Measurements from ENCODE around the gene ZNF428. TPM values are rescaled to one million over a fixed set of nuclear protein-coding genes. Genes with fewer than 3 reads are reported as not detected.
"Not testable (repeated sequence)": the region's sequence is repeated elsewhere in the genome, so short reads cannot be mapped to it uniquely, and the experiment has no call there.

Gene ZNF428
- total RNA-seq, 2 donors from 2014 or later = 17.2 to 25.6 TPM

GRCh38 chr19:43651758-43652545 is 32.5 kb upstream of the ZNF428 start:
- Mint-ChIP-seq H3K4me3 (no peak overlapping the region), H3K27me3 (ENCODE audit: low read depth) (no peaks in the 10 kb centered on the region), H3K4me1 (ENCODE audit: low read depth) (no peaks in the 10 kb centered on the region), H3K9me3 (no peaks in the 10 kb centered on the region), H3K36me3 (ENCODE audit: insufficient read depth in 2 of 2) (peaks cover 0 to 5% of the 10 kb centered on the region in 2 donors), H3K27ac (no peak overlapping the region)
- ATAC-seq (replicated peaks in 1 of 2) (peak in 1 of 2 donors; percentile 34), DNase-seq (peak; percentile 37 to 39)

- H3K27me3 Mint-ChIP-seq (ENCODE audit: low read depth); H3K36me3 Mint-ChIP-seq (ENCODE audit: insufficient read depth in 2 of 2); DNase-seq; H3K4me3 Mint-ChIP-seq; H3K9me3 Mint-ChIP-seq; H3K27ac Mint-ChIP-seq; ATAC-seq (replicated peaks in 1 of 2); H3K4me1 Mint-ChIP-seq (ENCODE audit: low read depth): not testable (repeated sequence)
These were observed 30.8 kb upstream of the ZNF428 start for GRCh38 chr19:43650276-43650675.

GRCh38 chr19:43649514-43649913 is 30.1 kb upstream of the ZNF428 start:
- Mint-ChIP-seq H3K36me3 (ENCODE audit: insufficient read depth in 2 of 2) (peaks cover 0 to 2% of the 10 kb centered on the region in 2 donors), H3K4me1 (ENCODE audit: low read depth) (no peaks in the 10 kb centered on the region), H3K27me3 (ENCODE audit: low read depth) (no peaks in the 10 kb centered on the region), H3K27ac (no peak overlapping the region), H3K9me3 (no peaks in the 10 kb centered on the region), H3K4me3 (no peak overlapping the region)
- DNase-seq = no peak
- ATAC-seq (replicated peaks in 1 of 2) = no peak

- ATAC-seq (replicated peaks in 1 of 2) (no peak), DNase-seq (no peak)
- no peaks in the 10 kb centered on the region for H3K27me3 Mint-ChIP-seq (ENCODE audit: low read depth)
- H3K36me3 Mint-ChIP-seq (ENCODE audit: insufficient read depth in 2 of 2) = peaks cover 0 to 2% of the 10 kb centered on the region in 2 donors
- no peak overlapping the region for H3K27ac Mint-ChIP-seq
- no peaks in the 10 kb centered on the region for H3K9me3 Mint-ChIP-seq
- no peaks in the 10 kb centered on the region for H3K4me1 Mint-ChIP-seq (ENCODE audit: low read depth)
- no peak overlapping the region for H3K4me3 Mint-ChIP-seq
These were observed 29.2 kb upstream of the ZNF428 start for GRCh38 chr19:43648633-43649032.

- DNase-seq (no peak), ATAC-seq (replicated peaks in 1 of 2) (no peak)
- H3K9me3 Mint-ChIP-seq = no peaks in the 10 kb centered on the region
- H3K27ac Mint-ChIP-seq = no peak overlapping the region
- H3K4me3 Mint-ChIP-seq = no peak overlapping the region
- H3K36me3 Mint-ChIP-seq (ENCODE audit: insufficient read depth in 2 of 2) = peaks cover 2 to 4% of the 10 kb centered on the region in 2 donors
- H3K27me3 Mint-ChIP-seq (ENCODE audit: low read depth) = peaks cover 22% of the 10 kb centered on the region
- H3K4me1 Mint-ChIP-seq (ENCODE audit: low read depth) = peaks cover 8% of the 10 kb centered on the region
These were observed 24.8 kb upstream of the ZNF428 start for GRCh38 chr19:43644181-43644580.

- H3K27ac Mint-ChIP-seq = no peak overlapping the region
- peaks cover 6% of the 10 kb centered on the region in 2 donors for H3K36me3 Mint-ChIP-seq (ENCODE audit: insufficient read depth in 2 of 2)
- DNase-seq (no peak), ATAC-seq (replicated peaks in 1 of 2) (no peak)
- H3K27me3 Mint-ChIP-seq (ENCODE audit: low read depth) = peaks cover 30% of the 10 kb centered on the region
- H3K9me3 Mint-ChIP-seq = no peaks in the 10 kb centered on the region
- H3K4me3 Mint-ChIP-seq = no peak overlapping the region
- peaks cover 15% of the 10 kb centered on the region for H3K4me1 Mint-ChIP-seq (ENCODE audit: low read depth)
These were observed 23.9 kb upstream of the ZNF428 start for GRCh38 chr19:43643326-43643725.

- no peak overlapping the region for H3K27ac Mint-ChIP-seq
- no peak for ATAC-seq (replicated peaks in 1 of 2)
- DNase-seq = no peak
These were observed 23.1 kb upstream of the ZNF428 start for GRCh38 chr19:43642531-43642930.

GRCh38 chr19:43641333-43641732 is 21.9 kb upstream of the ZNF428 start:
- Mint-ChIP-seq H3K4me3 (peak overlapping the region; percentile 29 to 81), H3K9me3 (no peaks in the 10 kb centered on the region), H3K27me3 (ENCODE audit: low read depth) (peaks cover 46% of the 10 kb centered on the region), H3K4me1 (ENCODE audit: low read depth) (peaks cover 15% of the 10 kb centered on the region), H3K27ac (no peak overlapping the region), H3K36me3 (ENCODE audit: insufficient read depth in 2 of 2) (peaks cover 6% of the 10 kb centered on the region in 2 donors)
- no peak for DNase-seq
- ATAC-seq (replicated peaks in 1 of 2) = no peak

More at GRCh38 chr19:43642531-43642930, 23.1 kb upstream of the ZNF428 start:
- peaks cover 15% of the 10 kb centered on the region for H3K4me1 Mint-ChIP-seq (ENCODE audit: low read depth)
- peaks cover 6% of the 10 kb centered on the region in 2 donors for H3K36me3 Mint-ChIP-seq (ENCODE audit: insufficient read depth in 2 of 2)
- peaks cover 38% of the 10 kb centered on the region for H3K27me3 Mint-ChIP-seq (ENCODE audit: low read depth)
- no peak overlapping the region for H3K4me3 Mint-ChIP-seq
- H3K9me3 Mint-ChIP-seq = no peaks in the 10 kb centered on the region

GRCh38 chr19:43640424-43640757 is 21.0 kb upstream of the ZNF428 start:
- H3K4me1 Mint-ChIP-seq (ENCODE audit: low read depth) = peaks cover 15% of the 10 kb centered on the region
- H3K27ac Mint-ChIP-seq = no peak overlapping the region

GRCh38 chr19:43639519-43640423 is 20.3 kb upstream of the ZNF428 start, which contains the start of gene CADM4:
TSS of gene CADM4 (minus strand) at chr19:43639850. CDS start at chr19:43639790, 60 bp downstream.
- ATAC-seq (replicated peaks in 1 of 2) (peak; percentile 85 to 88), DNase-seq (peak; percentile 44 to 51)
- no peaks in the 10 kb centered on the region for H3K9me3 Mint-ChIP-seq
- H3K27ac Mint-ChIP-seq = no peak within 1 kb of the TSS
- peaks cover 15% of the 10 kb centered on the region for H3K4me1 Mint-ChIP-seq (ENCODE audit: low read depth)
- H3K4me3 Mint-ChIP-seq = peak within 1 kb of the TSS; percentile 78 to 91
- peaks cover 6% of the 10 kb centered on the region in 2 donors for H3K36me3 Mint-ChIP-seq (ENCODE audit: insufficient read depth in 2 of 2)
- peaks cover 46% of the 10 kb centered on the region for H3K27me3 Mint-ChIP-seq (ENCODE audit: low read depth)

More at GRCh38 chr19:43640424-43640757, 21.0 kb upstream of the ZNF428 start:
- H3K9me3 Mint-ChIP-seq = no peaks in the 10 kb centered on the region
- H3K4me3 Mint-ChIP-seq = peak overlapping the region; percentile 78 to 81
- peaks cover 6% of the 10 kb centered on the region in 2 donors for H3K36me3 Mint-ChIP-seq (ENCODE audit: insufficient read depth in 2 of 2)
- H3K27me3 Mint-ChIP-seq (ENCODE audit: low read depth) = peaks cover 46% of the 10 kb centered on the region
- DNase-seq = no peak
- ATAC-seq (replicated peaks in 1 of 2) = no peak

GRCh38 chr19:43638995-43639518 is 19.6 kb upstream of the ZNF428 start:
- DNase-seq (no peak), ATAC-seq (replicated peaks in 1 of 2) (no peak)
- H3K27me3 Mint-ChIP-seq (ENCODE audit: low read depth) = peaks cover 46% of the 10 kb centered on the region
- H3K9me3 Mint-ChIP-seq = no peaks in the 10 kb centered on the region
- peak overlapping the region; percentile 77 to 91 for H3K4me3 Mint-ChIP-seq
- H3K4me1 Mint-ChIP-seq (ENCODE audit: low read depth) = peaks cover 15% of the 10 kb centered on the region
- H3K27ac Mint-ChIP-seq = no peak overlapping the region
- peaks cover 6% of the 10 kb centered on the region in 2 donors for H3K36me3 Mint-ChIP-seq (ENCODE audit: insufficient read depth in 2 of 2)

GRCh38 chr19:43638214-43638994 is 19.0 kb upstream of the ZNF428 start:
- Mint-ChIP-seq H3K4me1 (ENCODE audit: low read depth) (peaks cover 15% of the 10 kb centered on the region), H3K4me3 (peak overlapping the region; percentile 77 to 91), H3K27ac (no peak overlapping the region), H3K36me3 (ENCODE audit: insufficient read depth in 2 of 2) (peaks cover 6% of the 10 kb centered on the region in 2 donors), H3K27me3 (ENCODE audit: low read depth) (peaks cover 46% of the 10 kb centered on the region), H3K9me3 (no peaks in the 10 kb centered on the region)
- DNase-seq = no peak
- no peak for ATAC-seq (replicated peaks in 1 of 2)
